IPS-NIHi11 (cell line): Measurements from ENCODE around the gene CXCR1.
"Not testable (repeated sequence)": the region's sequence is repeated elsewhere in the genome, so short reads cannot be mapped to it uniquely, and the experiment has no call there.

ENCODE experiments used
- DNase-seq: peaks from one replicate; pipeline ENCODE4 v3.0.0; 2012; ENCODE audit warnings: mixed read lengths, low spot score

The CXCR1 gene

DNA sequence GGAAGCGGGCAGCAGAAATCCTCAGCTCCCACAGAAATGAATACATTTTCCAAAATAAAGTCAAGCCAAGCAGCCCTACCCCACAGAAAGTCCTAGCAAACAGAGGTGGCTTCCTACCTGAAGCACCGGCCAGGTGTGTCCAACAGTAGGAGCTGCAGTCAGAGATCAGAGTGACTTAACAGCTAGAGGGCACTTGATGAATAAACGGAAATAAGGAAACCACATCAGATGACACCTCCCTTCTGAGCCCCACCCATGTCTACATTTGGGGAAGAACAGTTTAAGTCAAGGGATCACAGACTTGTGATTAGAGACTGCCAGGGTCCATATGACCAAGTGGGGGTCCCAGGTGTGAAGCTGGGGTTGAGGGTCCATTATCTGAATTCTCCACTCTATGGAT lies at the start of gene CXCR1:
Gene CXCR1, minus strand, starts transcription at position 172 of the 400 bp plus-strand sequence. CDS start 1,751 bp downstream, outside the sequence.
- no peak for DNase-seq

DNA sequence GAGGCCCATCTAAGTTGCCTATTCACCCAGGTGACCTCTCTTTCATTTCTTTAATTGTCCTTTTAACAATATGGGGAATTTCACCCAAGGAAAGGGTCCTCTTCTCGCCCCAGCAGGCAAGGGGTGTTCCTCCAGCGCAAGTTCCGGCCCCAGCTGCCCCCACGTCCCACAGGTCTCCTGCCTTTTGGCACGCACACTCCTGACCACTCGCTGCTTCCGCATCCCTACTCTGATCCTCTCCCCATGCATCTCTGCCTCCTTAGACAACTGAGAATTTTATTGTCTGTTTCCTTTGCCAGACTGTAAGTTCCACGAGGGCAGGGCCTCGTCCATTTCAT lies 49.5 kb upstream of the CXCR1 start:
- no peak for DNase-seq

DNA sequence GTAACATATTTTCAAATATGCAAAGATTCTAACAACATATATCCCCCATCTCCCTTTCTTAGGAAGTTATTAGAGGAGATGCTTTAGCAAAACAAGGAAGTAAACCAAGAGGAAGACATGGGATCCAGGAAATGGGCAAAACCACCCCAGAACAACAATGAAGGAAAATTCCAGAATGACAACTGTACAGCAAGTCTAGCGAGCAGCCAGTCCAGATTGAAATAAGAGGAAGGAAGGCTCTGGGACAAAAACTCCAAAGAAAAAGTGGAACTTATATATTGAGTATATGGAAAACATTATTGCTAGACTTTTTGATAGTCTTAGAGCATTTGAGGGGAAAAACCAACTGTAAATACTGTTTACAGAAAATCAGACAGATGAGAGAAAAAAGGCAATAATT lies 47.4 kb upstream of the CXCR1 start:
- DNase-seq, result no peak

DNA sequence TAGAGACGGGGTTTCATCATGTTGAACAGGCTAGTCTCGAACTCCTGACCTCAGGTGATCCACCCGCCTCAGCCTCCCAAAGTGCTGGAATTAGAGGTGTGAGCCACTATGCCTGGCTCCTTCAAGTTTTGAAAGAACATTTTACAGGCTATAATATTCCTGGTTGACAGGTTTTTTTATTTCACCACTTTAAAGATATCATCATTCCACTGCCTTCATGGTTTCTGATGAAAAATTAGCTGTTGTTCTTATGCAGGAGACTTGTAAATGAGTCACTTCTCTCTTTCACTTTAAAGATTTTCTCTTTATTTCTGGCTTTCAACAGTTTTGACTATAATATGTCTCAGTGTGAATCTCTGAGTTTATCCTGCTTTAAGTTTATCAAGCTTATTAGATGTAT lies 42.3 kb upstream of the CXCR1 start:
- no peak for DNase-seq

DNA sequence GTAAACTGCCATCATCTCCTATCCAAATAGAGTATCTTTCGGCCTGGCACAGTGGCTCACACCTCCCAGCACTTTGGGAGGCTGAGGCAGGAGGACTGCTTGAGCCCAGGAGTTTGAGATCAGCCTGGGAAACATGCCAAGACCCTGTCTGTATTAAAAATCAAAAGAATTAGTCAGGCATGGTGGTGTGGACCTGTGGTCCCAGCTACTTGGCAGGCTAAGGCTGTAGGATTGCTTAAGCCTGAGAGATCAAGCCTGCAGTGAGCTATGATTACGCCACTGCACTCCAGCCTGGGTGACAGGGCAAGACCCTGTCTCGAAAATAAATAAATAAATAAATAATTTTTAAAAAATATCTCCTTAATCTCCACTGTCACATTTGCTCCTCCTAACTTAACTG lies 35.5 kb upstream of the CXCR1 start:
- no peak for DNase-seq

DNA sequence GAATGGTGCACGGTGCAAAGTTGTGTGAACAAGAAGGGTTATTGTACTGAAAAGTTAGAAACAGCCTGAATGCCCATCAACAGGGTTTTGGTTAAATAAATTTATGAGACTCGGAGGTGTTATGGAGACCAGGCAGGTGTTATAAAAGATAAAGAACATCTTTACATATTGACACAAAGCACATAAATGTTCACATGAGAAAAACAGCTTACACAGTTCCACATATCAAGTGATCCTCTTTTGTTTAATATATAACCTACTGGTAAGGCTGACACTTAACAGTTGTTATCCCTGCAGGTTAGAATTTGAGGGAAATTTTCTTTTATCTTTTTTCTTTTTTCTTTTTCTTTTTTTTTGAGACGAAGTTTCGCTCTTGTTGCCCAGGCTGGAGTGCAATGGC lies 30.2 kb upstream of the CXCR1 start:
- no peak for DNase-seq

DNA sequence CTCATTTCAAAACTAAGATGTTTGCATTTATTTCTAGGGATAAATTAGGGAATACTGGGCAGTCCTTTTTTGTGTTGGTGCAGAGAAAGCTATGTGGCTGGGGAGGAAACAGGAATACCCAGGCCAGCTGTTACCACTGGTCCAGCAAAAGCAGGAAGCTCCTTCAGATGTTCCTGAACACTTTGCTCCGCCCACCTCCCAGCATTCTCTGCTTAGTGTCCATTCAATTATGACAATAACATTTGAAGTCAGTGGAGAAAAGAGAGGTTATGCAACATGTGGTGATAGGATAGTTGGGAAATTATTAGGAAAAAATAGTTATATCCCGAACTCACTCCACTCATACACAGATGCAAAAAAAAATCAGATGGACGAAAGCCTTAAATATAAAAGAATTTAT lies 28.1 kb upstream of the CXCR1 start:
- no peak for DNase-seq

DNA sequence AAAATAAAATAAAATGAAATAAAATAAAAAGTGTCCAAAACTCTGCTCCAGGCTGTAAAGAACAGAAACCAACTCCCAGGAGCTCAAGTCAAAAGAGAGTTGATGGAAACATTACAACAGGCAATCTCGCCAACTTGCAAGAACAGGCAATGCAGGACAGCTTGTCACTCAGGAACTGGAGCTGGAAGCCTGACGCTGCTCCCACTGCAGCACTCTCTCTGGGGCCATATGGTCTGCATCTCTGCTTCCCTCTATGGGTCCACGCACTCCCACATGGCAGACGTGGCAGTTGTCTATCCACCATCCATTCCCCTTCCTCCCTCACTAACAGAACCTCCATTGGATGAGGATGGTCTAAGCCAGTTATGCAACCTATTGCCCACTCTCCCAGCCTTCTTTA lies 26.9 kb upstream of the CXCR1 start:
- DNase-seq, result no peak

DNA sequence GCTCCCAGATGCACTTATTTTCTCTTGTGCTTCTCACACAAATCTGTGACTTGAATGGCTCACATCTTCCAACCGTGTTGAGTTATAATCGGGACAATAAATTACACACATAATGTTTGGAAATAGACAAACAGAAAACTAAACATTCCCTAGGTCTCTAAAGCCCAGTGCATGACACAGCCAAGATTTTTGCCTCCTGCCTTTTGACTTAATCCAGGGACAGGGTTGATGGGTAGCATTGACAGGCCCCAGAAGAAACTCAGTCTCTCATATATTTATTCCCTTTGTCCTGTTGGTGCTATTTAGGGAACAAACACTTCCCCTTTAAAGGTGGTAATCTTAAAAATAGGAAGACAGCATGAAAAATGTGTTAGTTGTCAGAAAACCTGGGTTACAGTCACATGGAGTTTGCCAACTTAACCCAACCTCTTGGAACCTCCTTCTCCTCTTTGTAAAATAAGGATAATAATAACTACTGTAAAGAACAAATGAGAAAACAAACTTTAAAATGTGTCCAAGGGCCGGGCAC lies 26.2 kb upstream of the CXCR1 start:
- no peak for DNase-seq

DNA sequence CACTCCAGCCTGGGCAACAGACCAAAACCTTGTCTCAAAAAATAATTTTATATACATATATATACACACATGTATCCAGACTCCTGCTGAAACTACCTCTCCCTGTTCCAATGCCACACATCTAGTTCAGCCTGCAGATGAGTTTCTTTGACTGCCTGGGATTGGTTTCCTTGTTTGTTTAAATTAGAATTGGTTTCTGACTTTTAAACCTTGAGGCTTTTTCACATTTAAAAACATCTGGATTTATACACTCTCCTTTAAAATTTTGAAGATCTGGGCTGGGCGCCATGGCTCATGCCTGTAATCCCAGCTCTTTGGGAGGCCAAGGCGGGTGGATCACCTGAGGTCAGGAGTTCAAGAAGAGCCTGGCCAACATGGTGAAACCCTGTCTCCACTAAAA lies 21.8 kb upstream of the CXCR1 start:
- DNase-seq, result no peak

DNA sequence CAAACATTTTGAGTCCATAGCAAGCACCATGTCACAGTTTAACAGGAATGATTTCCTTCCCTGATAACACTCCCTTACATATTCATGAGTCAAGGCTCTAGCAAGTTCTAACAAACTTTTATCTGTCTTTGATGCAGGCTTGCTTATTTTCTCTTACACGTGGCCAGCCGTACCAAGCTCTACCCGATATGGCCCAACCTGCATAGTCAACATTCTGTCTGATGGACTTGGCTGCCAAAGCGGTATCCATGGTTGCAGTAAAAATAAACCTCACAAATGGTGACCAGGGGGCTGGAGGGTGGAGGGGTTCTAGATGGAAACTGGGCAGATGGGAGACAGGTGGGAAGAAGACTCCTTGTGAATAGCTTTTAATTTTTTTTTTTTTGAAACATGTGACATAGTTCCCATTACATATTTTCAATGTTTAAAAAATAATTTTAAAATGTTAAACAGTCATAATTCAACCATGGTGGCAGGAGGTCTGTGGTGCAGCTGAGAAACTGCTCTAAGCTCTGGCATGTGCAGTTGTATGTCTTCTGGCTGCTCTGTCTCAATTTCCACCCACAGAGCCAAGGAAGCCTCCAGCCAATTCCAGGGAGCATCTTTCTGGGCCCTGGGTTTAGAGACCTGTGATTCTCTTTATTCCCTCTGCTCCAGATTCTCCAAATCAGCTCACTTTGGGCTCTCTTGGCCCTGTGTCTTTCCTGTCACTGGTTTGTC lies 20.7 kb upstream of the CXCR1 start:
- no peak for DNase-seq

DNA sequence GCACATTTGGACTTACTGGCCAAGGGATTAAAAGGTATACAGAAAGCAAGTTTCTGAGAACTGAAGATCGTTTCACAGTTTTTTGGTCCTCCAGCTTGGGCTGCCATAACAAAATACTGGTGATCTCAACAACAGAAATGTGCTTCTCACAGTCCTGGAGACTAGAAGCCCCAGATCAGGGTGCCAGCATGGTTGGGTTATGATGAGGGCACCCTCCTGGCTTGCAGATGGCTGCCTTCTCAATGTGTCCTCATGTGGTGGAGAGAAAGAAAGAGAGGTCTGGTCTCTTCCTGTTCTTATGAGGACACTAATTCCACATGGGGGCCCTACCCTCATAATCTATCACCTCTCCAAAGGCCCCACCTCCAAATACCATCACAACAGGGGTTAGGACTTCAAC lies 20.1 kb upstream of the CXCR1 start:
- DNase-seq, result no peak

DNA sequence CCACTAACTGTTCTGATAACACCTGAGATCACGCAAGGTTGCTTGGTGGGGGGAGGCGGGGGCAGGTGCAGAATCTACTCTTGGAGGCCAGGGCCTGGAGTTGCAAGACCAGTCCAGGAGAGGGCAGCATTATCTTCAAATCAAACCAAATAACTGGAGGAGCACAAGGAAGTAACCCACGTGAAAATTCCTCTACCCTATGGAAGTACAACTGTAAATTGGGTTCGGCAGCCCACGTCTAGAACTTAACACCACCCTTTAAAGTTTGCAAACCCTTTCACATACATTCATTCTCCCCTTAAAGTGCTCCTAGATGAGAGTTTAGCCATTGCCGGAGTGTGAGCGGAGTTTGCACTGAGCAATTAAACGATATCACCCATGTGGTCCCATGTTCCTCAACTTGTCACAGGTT lies 19.6 kb upstream of the CXCR1 start:
- DNase-seq, result peak; percentile 91

DNA sequence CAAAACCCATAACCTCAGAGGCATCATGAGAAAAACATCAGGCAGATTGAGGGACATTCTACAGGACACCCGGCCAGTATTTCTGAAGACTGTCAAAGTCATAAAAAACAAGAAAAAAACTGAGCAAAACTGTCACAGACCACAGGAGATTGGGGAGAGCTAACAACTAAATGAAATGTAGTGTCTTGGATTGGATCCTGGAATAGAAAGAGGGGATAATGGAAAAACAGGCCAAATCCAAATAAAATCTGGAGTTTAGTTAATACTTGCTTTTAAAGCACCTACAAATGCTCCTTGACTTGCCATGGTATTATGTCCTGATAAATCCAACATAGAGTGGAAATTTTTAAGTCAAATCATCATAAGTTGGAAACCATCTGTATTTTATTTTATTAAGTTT lies 17.6 kb upstream of the CXCR1 start:
- DNase-seq, result no peak

DNA sequence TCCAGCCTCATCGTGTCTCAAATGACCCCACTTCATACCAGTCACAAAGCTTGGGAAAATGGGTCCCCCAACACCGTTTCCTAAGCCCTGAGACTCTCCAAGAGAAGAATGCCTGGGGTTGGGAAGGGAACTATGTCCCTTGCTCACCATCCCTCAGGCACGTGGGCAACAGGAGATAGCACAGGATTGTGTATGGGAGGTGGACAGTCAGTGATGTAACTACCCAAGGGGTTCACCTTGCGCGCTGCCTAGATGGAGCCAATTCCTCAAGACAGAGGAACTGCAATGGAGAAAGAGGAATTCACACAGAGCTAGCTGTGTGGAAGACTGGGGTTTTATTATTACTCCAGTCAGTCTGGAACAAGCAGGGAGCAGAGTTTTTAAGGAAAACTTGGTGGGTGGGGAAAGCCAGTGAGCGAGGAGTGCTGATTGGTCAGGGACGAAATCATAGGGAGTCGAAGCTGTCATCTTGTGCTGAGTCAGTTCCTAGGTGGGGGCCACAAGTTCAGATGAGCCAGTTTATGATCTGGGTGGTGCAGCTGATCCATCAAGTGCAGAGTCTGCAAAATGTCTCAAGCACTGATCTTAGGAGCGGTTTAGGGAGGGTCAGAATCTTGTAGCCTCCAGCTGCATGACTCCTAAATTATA lies 13.8 kb upstream of the CXCR1 start:
- no peak for DNase-seq

DNA sequence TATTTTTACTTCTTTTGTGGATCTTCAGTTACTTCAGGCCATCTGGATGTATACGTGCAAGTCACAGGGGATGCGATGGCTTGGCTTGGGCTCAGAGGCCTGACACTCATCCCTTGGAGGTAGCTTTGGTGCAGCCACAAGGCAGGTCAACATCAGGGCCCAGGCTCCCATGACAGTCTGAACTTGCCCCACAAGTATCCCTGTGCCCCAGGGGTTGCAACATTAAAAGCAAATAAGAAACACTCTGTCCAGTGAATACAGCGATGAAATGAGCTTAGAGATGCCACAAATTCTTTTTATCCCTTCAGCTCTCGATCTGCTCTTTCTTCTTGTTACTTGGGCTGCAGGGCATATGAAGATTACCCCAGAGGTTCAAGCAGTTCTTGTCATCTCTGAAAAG lies 13.0 kb upstream of the CXCR1 start:
- DNase-seq, result no peak

DNA sequence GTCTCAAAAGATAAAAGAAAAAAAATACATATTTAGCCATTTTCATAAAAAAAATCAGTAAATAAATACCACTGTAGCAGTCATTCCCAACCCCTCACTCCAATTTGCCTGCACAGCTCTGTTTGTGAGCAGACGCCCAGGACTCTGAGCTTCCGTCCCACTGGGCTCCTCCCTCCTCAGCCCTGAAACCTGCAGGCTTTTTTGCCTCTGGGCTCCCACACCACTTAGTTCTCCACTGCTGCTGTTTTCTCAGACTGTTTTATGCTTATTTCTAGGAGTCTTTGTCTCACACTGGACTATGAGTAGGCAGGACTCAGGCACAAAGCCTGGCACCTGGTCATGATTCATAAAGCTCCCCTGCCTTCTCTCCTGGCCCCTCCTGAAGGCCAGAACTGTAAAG lies 6.1 kb upstream of the CXCR1 start:
- no peak for DNase-seq

DNA sequence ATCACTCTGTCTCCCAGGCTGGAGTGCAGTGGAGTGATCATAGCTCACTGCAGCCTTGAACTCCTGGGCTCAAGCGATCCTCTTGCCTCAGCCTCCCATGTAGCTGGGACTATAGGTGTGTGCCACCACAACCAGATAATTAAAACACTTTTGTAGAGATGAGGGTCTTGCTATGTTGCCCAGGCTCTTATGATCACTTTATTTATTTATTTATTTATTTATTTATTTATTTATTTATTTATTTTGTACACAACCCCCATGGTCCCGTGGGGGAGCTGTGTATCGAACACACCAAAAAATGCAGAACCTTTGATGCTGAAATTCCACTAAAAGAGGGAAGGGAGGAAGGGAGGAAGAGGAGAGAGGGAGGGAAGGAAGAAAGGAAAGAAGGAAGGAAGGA lies 5.0 kb upstream of the CXCR1 start:
- not testable (repeated sequence) for DNase-seq

DNA sequence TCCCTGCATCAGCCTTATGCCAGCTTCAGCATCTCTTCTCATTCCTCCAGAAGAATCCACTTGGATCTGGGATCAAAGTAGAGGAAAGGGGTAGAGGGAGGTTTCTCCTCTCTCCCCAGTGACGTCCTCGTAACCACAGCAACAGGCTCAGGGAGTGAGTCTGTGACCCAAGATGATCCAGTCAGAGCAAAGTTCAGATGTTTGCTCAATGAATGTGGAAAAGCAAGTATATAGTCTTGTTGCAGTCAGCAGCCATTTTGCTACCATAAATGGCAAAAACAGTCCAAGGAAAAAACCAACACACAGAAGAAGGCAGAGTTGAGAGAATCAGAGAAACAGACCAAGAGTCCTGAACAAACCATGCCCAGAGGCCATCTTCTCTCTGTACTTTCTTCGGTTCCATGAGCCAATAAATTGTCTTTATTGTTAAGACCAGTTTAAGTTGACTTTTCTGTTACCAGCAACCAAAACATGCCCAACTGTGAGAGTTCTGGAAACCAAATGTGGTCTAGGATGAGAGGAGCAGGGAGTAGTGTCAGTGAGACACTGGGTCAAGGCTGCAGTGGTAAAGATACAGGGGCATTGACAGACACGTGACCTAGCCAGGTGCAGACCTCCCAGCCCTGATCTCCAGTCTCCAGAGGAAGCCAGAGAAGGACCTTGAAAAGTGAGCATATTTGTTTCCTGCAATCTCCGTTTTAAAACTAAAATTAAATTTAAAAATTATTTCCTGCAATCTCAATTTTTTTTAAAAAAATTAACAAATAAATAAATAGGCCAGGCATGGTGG lies 3.2 kb upstream of the CXCR1 start:
- DNase-seq, result no peak

DNA sequence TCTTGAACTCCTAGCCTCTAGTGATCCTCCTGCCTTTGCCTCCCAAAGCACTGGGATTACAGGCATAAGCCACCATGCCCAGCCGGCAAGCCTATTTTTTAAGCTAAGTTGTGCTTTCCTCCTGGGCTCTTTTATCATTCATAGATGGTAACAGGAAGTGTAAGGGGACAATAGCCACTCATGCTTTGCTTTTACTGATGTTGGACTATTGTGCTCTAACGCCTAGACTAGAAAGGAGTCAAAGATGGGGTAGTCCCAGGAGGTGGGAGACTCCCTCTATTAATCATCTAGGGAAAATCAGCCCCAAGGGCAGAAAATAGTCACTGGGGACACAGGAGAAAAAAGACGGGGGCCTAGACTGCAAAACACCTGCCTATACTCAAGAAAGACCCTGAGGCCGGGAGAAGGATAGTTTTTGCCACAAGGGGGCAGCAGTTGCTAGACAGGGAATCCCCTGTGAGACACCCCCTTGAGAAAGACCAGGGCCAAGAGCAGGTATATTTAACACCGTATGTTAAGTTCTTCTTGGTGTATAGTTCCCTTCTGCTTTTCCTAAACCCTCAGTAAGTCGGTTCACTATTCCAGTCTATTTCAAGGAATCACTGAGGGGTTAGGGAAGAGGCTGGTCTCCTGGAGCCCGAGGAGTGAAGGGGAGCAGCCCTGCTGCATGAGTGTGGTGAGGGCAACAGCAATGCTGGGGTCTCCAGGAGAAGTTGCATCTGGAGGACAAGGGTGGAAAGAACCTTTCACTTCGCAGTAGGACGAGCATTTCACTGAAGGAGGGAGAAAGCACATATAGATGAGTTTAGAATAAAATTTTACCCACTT lies 2.1 kb upstream of the CXCR1 start:
- peak; percentile 86 for DNase-seq

DNA sequence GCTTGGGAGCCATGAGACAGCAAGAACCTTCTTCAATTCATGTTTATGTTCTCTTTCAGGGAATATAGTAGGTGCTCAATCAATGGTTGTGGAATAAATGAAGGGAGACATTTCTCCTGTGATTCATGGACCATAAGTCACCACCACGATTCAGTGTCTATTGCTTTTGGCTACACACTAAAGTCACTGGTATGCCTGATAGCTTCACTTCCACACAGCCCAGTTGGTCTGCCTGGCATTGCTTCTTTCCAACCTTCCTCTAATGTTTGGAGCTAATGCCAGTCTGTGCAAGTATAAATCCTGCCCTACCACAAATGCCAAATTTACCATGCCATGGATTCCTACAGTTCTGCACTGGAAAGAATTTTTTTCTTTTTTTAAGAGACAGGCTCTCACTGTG lies 1.3 kb upstream of the CXCR1 start:
- no peak for DNase-seq

DNA sequence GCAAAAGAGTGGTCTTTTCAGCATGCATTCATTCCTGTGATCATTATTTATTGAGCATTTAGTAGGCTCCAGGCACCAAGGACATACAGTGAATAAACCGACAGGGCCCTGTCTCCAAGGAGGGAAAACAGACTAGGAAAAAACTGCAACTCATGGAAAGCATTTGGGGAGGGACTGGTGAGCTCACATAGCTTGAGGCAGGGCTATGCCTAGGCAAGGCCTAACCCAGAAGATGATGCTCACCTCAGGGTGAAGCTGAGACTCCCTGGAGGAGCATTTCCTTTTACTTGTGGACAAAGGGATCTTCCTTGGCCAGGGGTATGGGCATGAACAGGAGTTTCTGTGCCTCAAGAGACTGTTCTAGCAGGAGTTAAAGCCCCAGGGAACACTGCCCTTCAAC lies 3.9 kb downstream of the CXCR1 start:
- DNase-seq, result no peak
